Measurements from ENCODE around the gene ATP5MC3.
A peak's percentile ranks its signal among the peaks of the same experiment; 100 is the strongest.
"Not testable (repeated sequence)": the region's sequence is repeated elsewhere in the genome, so short reads cannot be mapped to it uniquely, and the experiment has no call there.

The ATP5MC3 gene

GRCh38 chr2:175181104-175181876 is at the start of gene ATP5MC3:
TSS of gene ATP5MC3 (minus strand) at chr2:175181710. CDS start at chr2:175181393, 317 bp downstream.
- peak; percentile 84 for DNase-seq (ENCODE audit: low read depth)

GRCh38 chr2:175228601-175229000 is 47.1 kb upstream of the ATP5MC3 start:
- not testable (repeated sequence) for DNase-seq (ENCODE audit: low read depth)

- no peak for DNase-seq (ENCODE audit: low read depth)
Measured at GRCh38 chr2:175228179-175228578, 46.7 kb upstream of the ATP5MC3 start.

GRCh38 chr2:175227393-175227792 is 45.9 kb upstream of the ATP5MC3 start:
- DNase-seq (ENCODE audit: low read depth) = no peak

GRCh38 chr2:175220075-175220474 is 38.6 kb upstream of the ATP5MC3 start:
- DNase-seq (ENCODE audit: low read depth) = no peak

- no peak for DNase-seq (ENCODE audit: low read depth)
Measured at GRCh38 chr2:175218551-175218950, 37.0 kb upstream of the ATP5MC3 start.

- DNase-seq (ENCODE audit: low read depth) = no peak
Measured at GRCh38 chr2:175207741-175208438, 26.4 kb upstream of the ATP5MC3 start.

- DNase-seq (ENCODE audit: low read depth) = no peak
Measured at GRCh38 chr2:175206866-175207265, 25.4 kb upstream of the ATP5MC3 start.

GRCh38 chr2:175205523-175205922 is 24.0 kb upstream of the ATP5MC3 start:
- DNase-seq (ENCODE audit: low read depth) = no peak

- DNase-seq (ENCODE audit: low read depth) = no peak
Measured at GRCh38 chr2:175203621-175204496, 22.3 kb upstream of the ATP5MC3 start.

GRCh38 chr2:175195012-175195411 is 13.5 kb upstream of the ATP5MC3 start:
- DNase-seq (ENCODE audit: low read depth) = no peak

GRCh38 chr2:175188761-175189160 is 7.3 kb upstream of the ATP5MC3 start:
- no peak for DNase-seq (ENCODE audit: low read depth)

- no peak for DNase-seq (ENCODE audit: low read depth)
Measured at GRCh38 chr2:175187378-175187777, 5.9 kb upstream of the ATP5MC3 start.

GRCh38 chr2:175183674-175184073 is 2.2 kb upstream of the ATP5MC3 start:
- no peak for DNase-seq (ENCODE audit: low read depth)

GRCh38 chr2:175181877-175182308 is 383 bp upstream of the ATP5MC3 start:
- no peak for DNase-seq (ENCODE audit: low read depth)

GRCh38 chr2:175180701-175181103 is 808 bp downstream of the ATP5MC3 start:
- no peak for DNase-seq (ENCODE audit: low read depth)

GRCh38 chr2:175176624-175177023 is 4.9 kb downstream of the ATP5MC3 start:
- no peak for DNase-seq (ENCODE audit: low read depth)

GRCh38 chr2:175175896-175176295 is 5.6 kb downstream of the ATP5MC3 start:
- DNase-seq (ENCODE audit: low read depth) = no peak

- DNase-seq (ENCODE audit: low read depth) = no peak
Measured at GRCh38 chr2:175175320-175175719, 6.2 kb downstream of the ATP5MC3 start.

- no peak for DNase-seq (ENCODE audit: low read depth)
Measured at GRCh38 chr2:175170659-175171304, 10.7 kb downstream of the ATP5MC3 start.

- DNase-seq (ENCODE audit: low read depth) = no peak
Measured at GRCh38 chr2:175169191-175169590, 12.3 kb downstream of the ATP5MC3 start.

GRCh38 chr2:175168564-175168945 is 13.0 kb downstream of the ATP5MC3 start:
- DNase-seq (ENCODE audit: low read depth) = no peak
